HepG2 (cell line): ENCODE measurements around the gene HSD3B7. TPM values are rescaled to one million over a fixed set of nuclear protein-coding genes. Genes with fewer than 3 reads are reported as not detected.

Experiments
- FOXP1 ChIP-seq, 2 experiments: fragments of 450-650 bp in 1 of 2; IDR thresholded peaks; 2 replicates each; pipeline ENCODE4 v1.6.1; 2017 to 2018; ENCODE audit warnings: antibody characterized with exemption in 1 of 2
- HNRNPL ChIP-seq: fragments of 200-400 bp; formaldehyde crosslinking; IDR thresholded peaks from 2 replicates; pipeline ENCODE4 v1.6.1; 2017; ENCODE audit warnings: mild to moderate bottlenecking, low read depth, low read length
- MAF1 ChIP-seq: sonication (generic); formaldehyde crosslinking; IDR thresholded peaks from 2 replicates; pipeline ENCODE4 v1.5.0; 2020; ENCODE audit warnings: missing genetic modification reagents, borderline replicate concordance
- MLLT10 ChIP-seq: sonication (generic); formaldehyde crosslinking; IDR thresholded peaks from 2 replicates; pipeline ENCODE4 v1.4.0; 2020; ENCODE audit warnings: missing genetic modification reagents
- SAFB2 ChIP-seq: sonication (generic); formaldehyde crosslinking; IDR thresholded peaks from 2 replicates; pipeline ENCODE4 v1.5.1; 2020; ENCODE audit warnings: missing genetic modification reagents, low read depth, mild to moderate bottlenecking, borderline replicate concordance
- SMAD3 ChIP-seq: sonication (generic); formaldehyde crosslinking; IDR thresholded peaks from 2 replicates; pipeline ENCODE4 v1.4.0; 2020; ENCODE audit warnings: missing genetic modification reagents
- SP1 ChIP-seq, 2 experiments: fragments of 450-650 bp in 1 of 2; sonication (generic) in 1 of 2; formaldehyde crosslinking in 1 of 2; IDR thresholded peaks; 2 replicates each; pipeline versions ENCODE4 v1.4.0 to v1.6.1; 2016 to 2020; ENCODE audit warnings: missing genetic modification reagents in 1 of 2
- TBL1XR1 ChIP-seq: fragments of 150-350 bp; IDR thresholded peaks from 2 replicates; pipeline ENCODE4 v1.6.1; 2014; ENCODE audit warnings: borderline replicate concordance, low read length; ENCODE audit not compliant: partially characterized antibody
- ZBED4 ChIP-seq: sonication (generic); formaldehyde crosslinking; IDR thresholded peaks from 2 replicates; pipeline ENCODE4 v1.4.0; 2020; ENCODE audit warnings: missing genetic modification reagents, borderline replicate concordance
- ZNF18 ChIP-seq: sonication (generic); formaldehyde crosslinking; IDR thresholded peaks from 2 replicates; pipeline ENCODE4 v1.8.0; 2022; ENCODE audit warnings: mild to moderate bottlenecking, missing genetic modification reagents; ENCODE audit not compliant: insufficient replicate concordance
- ZNF644 ChIP-seq: IDR thresholded peaks from 2 replicates; pipeline ENCODE4 v1.6.1; 2016; ENCODE audit warnings: low read depth
- ZNF761 ChIP-seq: sonication (generic); formaldehyde crosslinking; conservative IDR thresholded peaks from 2 replicates; pipeline ENCODE4 v1.4.0; 2020; ENCODE audit warnings: mild to moderate bottlenecking, missing genetic modification reagents
- ZSCAN21 ChIP-seq: sonication (generic); formaldehyde crosslinking; IDR thresholded peaks from 2 replicates; pipeline ENCODE4 v1.8.0; 2022; ENCODE audit warnings: mild to moderate bottlenecking, missing genetic modification reagents, moderate library complexity, borderline replicate concordance
- polyA plus RNA-seq, 8 experiments: library from polyadenylated mRNA; depleted of rRNA in 3 of 8; stranded (reverse) in 7 of 8; unstranded in 1 of 8; fragments of >200 nt; fragmentation: Illumina TruSeq in 4 of 8; extraction: Trizol in 4 of 8; gene quantifications; 2 replicates each; pipeline versions ENCODE4 v1.2.1 to v1.2.3, GENCODE V29; 2011 to 2016; ENCODE audit warnings: low read depth in 4 of 8, missing spikeins in 1 of 8, mixed read lengths in 1 of 8; ENCODE audit not compliant: insufficient read depth in 1 of 8
- total RNA-seq, 5 experiments: library from RNA; depleted of rRNA; stranded (reverse); fragments of >200 nt; fragmentation: Illumina TruSeq; extraction: Trizol; gene quantifications; 2 replicates each; pipeline ENCODE4 v1.2.3, GENCODE V29; 2016; ENCODE audit warnings: low read depth in 1 of 5
- TF ChIP-seq, protein P1 (sequence below): IDR thresholded peaks from 2 replicates; pipeline ENCODE4 v1.6.1; 2012; ENCODE audit warnings: low read length, improper control_type of control experiment

The HSD3B7 gene
- total and polyA plus RNA-seq, 2 of the 13 experiments (the other 11 are each of a cell fraction or from before 2014, with no cell fraction given): 32.9 to 69.7 TPM

DNA sequence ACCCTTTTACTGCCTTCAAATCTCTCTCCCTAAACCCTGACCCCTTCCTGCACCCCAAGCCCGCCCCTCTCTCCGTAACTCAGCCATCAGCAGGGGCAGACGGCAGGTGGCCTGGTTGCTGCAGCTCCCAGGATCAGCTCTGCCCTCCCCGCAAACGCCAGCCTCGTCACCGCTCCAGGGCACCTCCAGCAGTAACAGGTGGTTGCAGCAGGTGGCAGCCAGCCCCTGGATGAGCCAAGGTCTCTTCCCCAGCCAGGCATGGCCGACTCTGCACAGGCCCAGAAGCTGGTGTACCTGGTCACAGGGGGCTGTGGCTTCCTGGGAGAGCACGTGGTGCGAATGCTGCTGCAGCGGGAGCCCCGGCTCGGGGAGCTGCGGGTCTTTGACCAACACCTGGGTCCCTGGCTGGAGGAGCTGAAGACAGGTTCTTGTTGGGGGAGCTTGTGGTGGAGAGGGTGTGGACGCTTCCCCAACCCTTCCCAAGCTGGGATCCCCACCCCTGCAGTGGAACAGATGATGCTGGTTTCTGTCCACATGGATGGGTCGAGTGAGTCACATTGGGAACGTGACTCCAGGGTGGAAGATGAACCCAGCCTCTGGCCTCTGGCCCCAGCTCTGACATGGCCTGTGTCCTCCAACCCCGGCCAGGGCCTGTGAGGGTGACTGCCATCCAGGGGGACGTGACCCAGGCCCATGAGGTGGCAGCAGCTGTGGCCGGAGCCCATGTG lies 558 bp downstream of the HSD3B7 start (continued):
- TF ChIP-seq ZBED4 (CRISPR knock-in tag): no peak
- no peak for TF ChIP-seq FOXP1 (IDR thresholded peaks at IDR 0.05)
- no peak for TF ChIP-seq FOXP1 (CRISPR knock-in tag; IDR thresholded peaks at IDR 0.05)
- no peak for TF ChIP-seq MLLT10 (CRISPR knock-in tag)
- TF ChIP-seq ZNF18 (CRISPR knock-in tag): peak; percentile 84
- TF ChIP-seq, protein P1, sequence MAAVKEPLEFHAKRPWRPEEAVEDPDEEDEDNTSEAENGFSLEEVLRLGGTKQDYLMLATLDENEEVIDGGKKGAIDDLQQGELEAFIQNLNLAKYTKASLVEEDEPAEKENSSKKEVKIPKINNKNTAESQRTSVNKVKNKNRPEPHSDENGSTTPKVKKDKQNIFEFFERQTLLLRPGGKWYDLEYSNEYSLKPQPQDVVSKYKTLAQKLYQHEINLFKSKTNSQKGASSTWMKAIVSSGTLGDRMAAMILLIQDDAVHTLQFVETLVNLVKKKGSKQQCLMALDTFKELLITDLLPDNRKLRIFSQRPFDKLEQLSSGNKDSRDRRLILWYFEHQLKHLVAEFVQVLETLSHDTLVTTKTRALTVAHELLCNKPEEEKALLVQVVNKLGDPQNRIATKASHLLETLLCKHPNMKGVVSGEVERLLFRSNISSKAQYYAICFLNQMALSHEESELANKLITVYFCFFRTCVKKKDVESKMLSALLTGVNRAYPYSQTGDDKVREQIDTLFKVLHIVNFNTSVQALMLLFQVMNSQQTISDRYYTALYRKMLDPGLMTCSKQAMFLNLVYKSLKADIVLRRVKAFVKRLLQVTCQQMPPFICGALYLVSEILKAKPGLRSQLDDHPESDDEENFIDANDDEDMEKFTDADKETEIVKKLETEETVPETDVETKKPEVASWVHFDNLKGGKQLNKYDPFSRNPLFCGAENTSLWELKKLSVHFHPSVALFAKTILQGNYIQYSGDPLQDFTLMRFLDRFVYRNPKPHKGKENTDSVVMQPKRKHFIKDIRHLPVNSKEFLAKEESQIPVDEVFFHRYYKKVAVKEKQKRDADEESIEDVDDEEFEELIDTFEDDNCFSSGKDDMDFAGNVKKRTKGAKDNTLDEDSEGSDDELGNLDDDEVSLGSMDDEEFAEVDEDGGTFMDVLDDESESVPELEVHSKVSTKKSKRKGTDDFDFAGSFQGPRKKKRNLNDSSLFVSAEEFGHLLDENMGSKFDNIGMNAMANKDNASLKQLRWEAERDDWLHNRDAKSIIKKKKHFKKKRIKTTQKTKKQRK: no peak
- peak; percentile 71 for TF ChIP-seq ZSCAN21 (CRISPR knock-in tag)
- TF ChIP-seq ZNF761 (CRISPR knock-in tag): no peak
- 0 out of 2 replicates have a peak, but pooled peaks have one; percentile 7 for TF ChIP-seq MAF1 (CRISPR knock-in tag)
- TF ChIP-seq HNRNPL: peak; percentile 71; the same call in 1 of the 2 replicates
- no peak for TF ChIP-seq TBL1XR1
- no peak for TF ChIP-seq SP1 (IDR thresholded peaks at IDR 0.05)
- 0 out of 2 replicates have a peak, but pooled peaks have one; percentile 40 for TF ChIP-seq SP1 (CRISPR knock-in tag; IDR thresholded peaks at IDR 0.05)
- no peak for TF ChIP-seq ZNF644 (CRISPR knock-in tag)
- no peak; the same call in 1 of the 2 replicates for TF ChIP-seq SAFB2 (CRISPR knock-in tag)
- TF ChIP-seq SMAD3 (CRISPR knock-in tag): no peak; the same call in 1 of the 2 replicates
